AG10803 (cell line): Measurements from ENCODE around the gene MST1R.

Experiments
- DNase-seq: peaks from one replicate; pipeline ENCODE4 v3.0.0; 2010; ENCODE audit warnings: low read depth
- H3K4me3 ChIP-seq: 2 replicates; pipeline ENCODE4 v1.5.1; 2011; ENCODE audit warnings: mild to moderate bottlenecking, low read length, control low read depth
- TF ChIP-seq, protein P1 (sequence below): conservative IDR thresholded peaks from 2 replicates; pipeline ENCODE4 v1.5.1; 2011; ENCODE audit warnings: mild to moderate bottlenecking, low read length, control low read depth, inconsistent platforms

The MST1R gene

DNA sequence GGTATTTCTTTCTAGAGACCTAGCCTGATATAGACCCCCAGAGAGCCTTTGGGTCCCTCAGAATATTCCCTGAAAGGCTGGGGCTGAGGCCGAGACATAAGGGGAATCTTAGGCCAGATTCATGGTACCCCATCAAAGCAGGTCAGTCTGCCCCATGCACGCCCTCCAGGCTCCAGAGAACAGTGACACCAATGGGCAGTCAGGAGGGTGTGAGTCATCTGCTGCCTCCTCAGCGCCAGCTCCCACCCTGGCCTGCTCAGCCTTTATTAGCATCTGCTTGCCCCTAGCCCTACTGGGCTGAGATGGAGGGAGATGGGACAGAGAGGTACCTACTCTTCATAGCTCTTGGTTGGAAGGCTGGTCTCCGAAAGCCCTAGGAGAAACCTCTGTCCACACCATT, 19.7 kb downstream of the MST1R start:
- no peak for DNase-seq
- no peak overlapping the region for H3K4me3 ChIP-seq
- TF ChIP-seq, protein P1, sequence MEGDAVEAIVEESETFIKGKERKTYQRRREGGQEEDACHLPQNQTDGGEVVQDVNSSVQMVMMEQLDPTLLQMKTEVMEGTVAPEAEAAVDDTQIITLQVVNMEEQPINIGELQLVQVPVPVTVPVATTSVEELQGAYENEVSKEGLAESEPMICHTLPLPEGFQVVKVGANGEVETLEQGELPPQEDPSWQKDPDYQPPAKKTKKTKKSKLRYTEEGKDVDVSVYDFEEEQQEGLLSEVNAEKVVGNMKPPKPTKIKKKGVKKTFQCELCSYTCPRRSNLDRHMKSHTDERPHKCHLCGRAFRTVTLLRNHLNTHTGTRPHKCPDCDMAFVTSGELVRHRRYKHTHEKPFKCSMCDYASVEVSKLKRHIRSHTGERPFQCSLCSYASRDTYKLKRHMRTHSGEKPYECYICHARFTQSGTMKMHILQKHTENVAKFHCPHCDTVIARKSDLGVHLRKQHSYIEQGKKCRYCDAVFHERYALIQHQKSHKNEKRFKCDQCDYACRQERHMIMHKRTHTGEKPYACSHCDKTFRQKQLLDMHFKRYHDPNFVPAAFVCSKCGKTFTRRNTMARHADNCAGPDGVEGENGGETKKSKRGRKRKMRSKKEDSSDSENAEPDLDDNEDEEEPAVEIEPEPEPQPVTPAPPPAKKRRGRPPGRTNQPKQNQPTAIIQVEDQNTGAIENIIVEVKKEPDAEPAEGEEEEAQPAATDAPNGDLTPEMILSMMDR = no peak

DNA sequence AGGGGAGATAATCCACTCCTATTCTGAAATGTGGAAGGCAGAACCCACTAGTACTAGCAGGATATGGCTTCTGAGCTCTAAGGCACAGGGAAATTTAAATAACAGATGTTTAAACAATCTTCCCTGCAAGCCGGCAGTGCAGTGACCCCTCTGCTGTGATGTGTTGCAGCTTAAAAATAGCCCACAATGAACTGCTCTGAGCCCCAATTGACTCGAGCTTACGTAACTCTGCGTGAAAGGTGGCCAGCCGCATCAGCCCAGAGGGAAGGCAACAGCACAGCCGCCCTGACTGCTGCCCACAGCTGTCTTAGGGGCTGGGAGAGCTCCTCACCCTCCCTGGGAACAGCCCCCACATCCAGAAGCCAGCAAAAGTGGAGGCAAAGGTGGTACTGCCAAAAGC, 21.5 kb downstream of the MST1R start:
- no peak for DNase-seq
- no peak overlapping the region for H3K4me3 ChIP-seq
- TF ChIP-seq, protein P1 = no peak

DNA sequence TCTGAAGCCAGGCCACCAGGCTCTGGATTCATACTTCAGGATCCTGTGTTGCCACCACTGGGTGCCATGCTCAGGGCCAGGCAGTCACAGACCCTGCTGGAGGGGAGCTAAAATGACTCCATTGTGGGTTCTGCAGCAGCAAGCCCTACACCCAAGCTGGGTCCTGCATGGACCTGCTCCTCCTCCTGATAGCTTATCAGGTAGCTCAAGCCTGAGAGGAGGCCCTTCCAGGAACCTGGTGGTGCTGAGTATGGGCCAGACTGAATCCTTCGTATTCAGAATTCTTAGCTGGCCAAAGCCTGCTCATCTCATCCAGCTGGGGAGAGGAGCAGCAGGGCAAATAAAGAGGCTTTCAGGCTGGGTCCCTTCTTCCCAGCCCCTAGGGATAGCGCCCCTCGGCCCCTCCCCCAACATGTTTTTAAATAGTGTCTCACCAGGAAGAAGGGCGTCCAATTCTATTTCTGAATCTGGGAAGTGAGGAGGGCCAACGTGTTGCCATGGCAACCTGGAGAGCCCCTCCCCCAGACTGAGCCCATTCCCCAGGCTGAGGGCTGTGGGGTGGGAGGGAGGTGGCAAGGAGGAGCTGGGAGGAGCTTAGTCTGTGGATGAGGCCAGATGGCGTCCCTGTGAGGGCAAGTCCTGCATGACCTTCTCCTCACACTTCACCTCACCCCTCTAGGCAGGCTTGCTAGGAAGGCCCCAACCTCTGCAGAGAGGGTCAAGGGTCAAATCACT, 22.9 kb downstream of the MST1R start:
- TF ChIP-seq, protein P1 = no peak
- DNase-seq = no peak
- H3K4me3 ChIP-seq = no peak overlapping the region

DNA sequence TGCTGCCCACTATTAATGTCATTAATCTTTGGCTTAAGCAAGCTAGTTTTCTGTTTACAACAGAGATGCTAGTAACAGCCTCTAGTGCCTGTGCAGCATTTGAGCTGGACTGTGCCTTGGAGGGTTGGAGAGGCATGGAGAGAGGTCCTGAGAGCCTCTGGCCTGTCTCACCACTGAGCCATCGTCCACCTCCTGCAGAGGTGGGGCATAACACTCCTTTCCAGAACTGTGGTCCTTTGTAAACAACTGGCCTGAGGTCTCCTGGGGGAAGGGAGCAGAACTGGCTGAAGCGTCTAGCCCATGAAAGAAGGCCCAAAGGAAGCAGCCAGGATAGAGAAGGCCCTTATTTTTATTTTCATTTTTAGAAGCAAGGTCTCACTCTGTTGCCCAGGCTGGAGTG, 24.0 kb downstream of the MST1R start:
- TF ChIP-seq, protein P1 = no peak
- DNase-seq = no peak

DNA sequence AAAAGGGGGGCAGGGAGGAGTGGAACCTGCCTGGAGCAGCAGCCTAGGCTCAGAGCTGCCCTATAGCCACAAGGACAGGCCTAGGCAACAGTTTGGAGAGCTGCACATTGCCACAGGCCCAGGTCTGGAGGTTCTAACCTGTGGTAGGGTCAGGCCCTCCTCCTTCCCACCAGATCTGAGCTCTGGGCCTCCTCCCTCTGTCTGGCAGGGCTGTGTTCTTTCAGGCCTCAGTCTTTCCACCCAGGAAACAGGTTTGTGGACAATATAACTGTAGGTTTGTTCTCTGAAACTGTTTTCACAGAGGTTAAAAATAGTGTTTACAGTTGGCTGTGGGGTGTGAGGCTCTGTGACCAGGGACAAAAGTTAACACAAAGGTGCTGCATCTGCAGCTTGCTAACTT, 25.0 kb downstream of the MST1R start:
- TF ChIP-seq, protein P1 = no peak
- DNase-seq = no peak
- H3K4me3 ChIP-seq = no peak overlapping the region

More for the DNA sequence above, 24.0 kb downstream of the MST1R start:
- H3K4me3 ChIP-seq = no peak overlapping the region

DNA sequence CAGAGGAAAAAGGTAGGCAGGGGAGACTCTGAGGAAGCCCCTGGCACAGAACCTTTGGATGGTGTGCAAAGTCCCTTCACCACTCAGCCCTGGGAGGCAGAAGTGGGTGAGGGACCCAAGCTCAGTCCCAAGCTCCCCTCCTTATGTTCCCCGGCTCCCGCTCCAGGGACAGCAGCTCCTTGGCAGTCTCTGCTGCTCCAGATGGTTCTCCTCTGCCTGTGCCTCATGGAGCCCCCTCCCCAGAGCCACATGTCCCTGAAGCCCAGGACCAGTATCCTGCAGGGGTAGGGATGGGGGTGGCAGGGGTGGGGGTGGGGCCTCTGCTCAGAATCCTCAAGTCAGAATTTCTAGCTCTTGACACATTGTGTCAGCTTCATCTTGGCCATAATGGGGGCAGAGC, 26.0 kb downstream of the MST1R start:
- TF ChIP-seq, protein P1 = no peak
- DNase-seq = no peak
- H3K4me3 ChIP-seq = no peak overlapping the region

DNA sequence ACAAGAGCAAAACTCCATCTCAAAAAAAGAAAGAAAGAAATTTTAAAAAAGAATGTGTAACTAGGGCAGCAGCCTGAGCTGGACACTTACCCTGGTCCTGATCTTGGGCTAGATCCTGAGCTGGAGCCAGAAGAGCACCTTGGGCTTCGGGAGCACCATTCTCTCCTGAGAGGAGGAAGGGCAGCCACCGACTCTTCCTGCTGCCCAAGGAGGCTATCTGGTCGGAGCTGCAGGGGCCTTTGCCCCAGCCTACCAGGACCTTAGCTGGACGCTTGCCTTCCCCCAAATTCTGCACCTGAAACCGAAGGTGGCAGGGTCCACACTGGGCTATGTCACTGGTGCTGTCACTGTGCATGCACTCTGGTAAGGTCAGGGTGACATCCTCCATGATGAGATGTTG, 27.1 kb downstream of the MST1R start:
- no peak for DNase-seq
- TF ChIP-seq, protein P1 = no peak
- H3K4me3 ChIP-seq = no peak overlapping the region
